SU-DHL-6 (cell line): ENCODE results near the gene PXDN.
"Not testable (repeated sequence)": the region's sequence is repeated elsewhere in the genome, so short reads cannot be mapped to it uniquely, and the experiment has no call there.

ENCODE experiments used
- H2AFZ ChIP-seq: fragments of 200-600 bp; sonication (generic); 2 replicates; pipeline ENCODE4 v1.6.1; 2014; ENCODE audit warnings: low read depth, mild to moderate bottlenecking, moderate library complexity, mixed read lengths, antibody characterized with exemption, low read length; ENCODE audit not compliant: severe bottlenecking
- H3F3A ChIP-seq: fragments of 200-600 bp; shearing (Covaris generic); 2 replicates; pipeline ENCODE4 v1.6.0; 2016; ENCODE audit warnings: antibody characterized with exemption, mild to moderate bottlenecking; ENCODE audit not compliant: insufficient read depth
- H3K27ac ChIP-seq: fragments of 200-600 bp; sonication (generic); 2 replicates; pipeline ENCODE4 v1.5.1; 2016; ENCODE audit warnings: low read depth, mild to moderate bottlenecking, low read length, moderate library complexity, mixed read lengths
- H3K27me3 ChIP-seq: fragments of 200-600 bp; sonication (generic), shearing (Covaris generic); 2 replicates; pipeline ENCODE4 v1.6.0; 2014; ENCODE audit warnings: mild to moderate bottlenecking, low read length
- H3K36me3 ChIP-seq: fragments of 200-600 bp; sonication (generic); 2 replicates; pipeline ENCODE4 v1.6.1; 2014; ENCODE audit warnings: mild to moderate bottlenecking, low read length, mixed read lengths
- H3K4me2 ChIP-seq: fragments of 300-600, 200-600 bp; shearing (Covaris generic), sonication (generic); 2 replicates; pipeline ENCODE4 v1.6.0; 2014; ENCODE audit warnings: low read length, low read depth, mild to moderate bottlenecking; ENCODE audit not compliant: poor library complexity, severe bottlenecking
- H3K4me3 ChIP-seq: fragments of 200-600 bp; sonication (generic); 2 replicates; pipeline ENCODE4 v1.5.1; 2014; ENCODE audit warnings: antibody characterized with exemption, low read length, mild to moderate bottlenecking, mixed read lengths; ENCODE audit not compliant: insufficient read depth, poor library complexity, severe bottlenecking
- H3K79me2 ChIP-seq: fragments of 200-600 bp; sonication (generic); 2 replicates; pipeline ENCODE4 v1.6.1; 2014; ENCODE audit warnings: mild to moderate bottlenecking, low read length, moderate library complexity; ENCODE audit not compliant: insufficient read depth
- H3K9ac ChIP-seq: fragments of 200-600 bp; sonication (generic); 2 replicates; pipeline ENCODE4 v1.7.0; 2014; ENCODE audit warnings: mild to moderate bottlenecking, low read length
- H3K9me2 ChIP-seq: fragments of 200-600 bp; sonication (generic); replicated peaks from 2 replicates; pipeline ENCODE4 v1.6.1; 2014; ENCODE audit warnings: low read length; ENCODE audit not compliant: insufficient read depth
- H3K9me3 ChIP-seq: fragments of 200-600 bp; sonication (generic); 2 replicates; pipeline ENCODE4 v1.6.1; 2014; ENCODE audit warnings: low read length, mixed read lengths; ENCODE audit not compliant: insufficient read depth
- H4K20me1 ChIP-seq: fragments of 200-600 bp; sonication (generic); 2 replicates; pipeline ENCODE4 v1.6.1; 2014; ENCODE audit warnings: low read depth, mild to moderate bottlenecking, antibody characterized with exemption, low read length, moderate library complexity, mixed read lengths
- EZH2phosphoT487 ChIP-seq: fragments of 200-600 bp; sonication (generic), shearing (Covaris generic); conservative IDR thresholded peaks from 2 replicates; pipeline ENCODE4 v1.6.1; 2018; ENCODE audit warnings: mild to moderate bottlenecking, antibody characterized with exemption, low read length, moderate library complexity, mixed read lengths
- TF ChIP-seq, protein P1 (sequence below): fragments of 200-600 bp; sonication (generic); IDR thresholded peaks from one replicate; pipeline ENCODE4 v1.5.1; 2017; ENCODE audit warnings: antibody characterized with exemption, mild to moderate bottlenecking, low read length, moderate library complexity; ENCODE audit not compliant: insufficient read depth, poor library complexity, severe bottlenecking

The PXDN gene

GRCh38 chr2:1625281-1626001, 118.9 kb downstream of the PXDN start:
- TF ChIP-seq, protein P1, sequence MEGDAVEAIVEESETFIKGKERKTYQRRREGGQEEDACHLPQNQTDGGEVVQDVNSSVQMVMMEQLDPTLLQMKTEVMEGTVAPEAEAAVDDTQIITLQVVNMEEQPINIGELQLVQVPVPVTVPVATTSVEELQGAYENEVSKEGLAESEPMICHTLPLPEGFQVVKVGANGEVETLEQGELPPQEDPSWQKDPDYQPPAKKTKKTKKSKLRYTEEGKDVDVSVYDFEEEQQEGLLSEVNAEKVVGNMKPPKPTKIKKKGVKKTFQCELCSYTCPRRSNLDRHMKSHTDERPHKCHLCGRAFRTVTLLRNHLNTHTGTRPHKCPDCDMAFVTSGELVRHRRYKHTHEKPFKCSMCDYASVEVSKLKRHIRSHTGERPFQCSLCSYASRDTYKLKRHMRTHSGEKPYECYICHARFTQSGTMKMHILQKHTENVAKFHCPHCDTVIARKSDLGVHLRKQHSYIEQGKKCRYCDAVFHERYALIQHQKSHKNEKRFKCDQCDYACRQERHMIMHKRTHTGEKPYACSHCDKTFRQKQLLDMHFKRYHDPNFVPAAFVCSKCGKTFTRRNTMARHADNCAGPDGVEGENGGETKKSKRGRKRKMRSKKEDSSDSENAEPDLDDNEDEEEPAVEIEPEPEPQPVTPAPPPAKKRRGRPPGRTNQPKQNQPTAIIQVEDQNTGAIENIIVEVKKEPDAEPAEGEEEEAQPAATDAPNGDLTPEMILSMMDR: no peak
- no peak for TF ChIP-seq EZH2phosphoT487
- Histone ChIP-seq H3K79me2 (no peaks in the 10 kb centered on the region), H3K9ac (no peak overlapping the region), H3K4me3 (no peak overlapping the region), H3K4me2 (no peak overlapping the region), H3F3A (no peaks in the 10 kb centered on the region), H2AFZ (no peak overlapping the region), H3K9me2 (no peaks in the 10 kb centered on the region), H4K20me1 (no peaks in the 10 kb centered on the region), H3K9me3 (no peaks in the 10 kb centered on the region), H3K27ac (no peak overlapping the region), H3K36me3 (no peaks in the 10 kb centered on the region), H3K27me3 (no peaks in the 10 kb centered on the region)

GRCh38 chr2:1623906-1624445, 120.3 kb downstream of the PXDN start:
- Histone ChIP-seq H3K27ac (no peak overlapping the region), H3F3A (no peaks in the 10 kb centered on the region), H3K9ac (no peak overlapping the region), H3K27me3 (no peaks in the 10 kb centered on the region), H3K79me2 (no peaks in the 10 kb centered on the region), H3K36me3 (no peaks in the 10 kb centered on the region), H2AFZ (no peak overlapping the region), H3K4me2 (no peak overlapping the region), H3K9me2 (no peaks in the 10 kb centered on the region), H3K4me3 (no peak overlapping the region), H3K9me3 (no peaks in the 10 kb centered on the region), H4K20me1 (no peaks in the 10 kb centered on the region)
- TF ChIP-seq, protein P1: no peak
- TF ChIP-seq EZH2phosphoT487: no peak

DNA sequence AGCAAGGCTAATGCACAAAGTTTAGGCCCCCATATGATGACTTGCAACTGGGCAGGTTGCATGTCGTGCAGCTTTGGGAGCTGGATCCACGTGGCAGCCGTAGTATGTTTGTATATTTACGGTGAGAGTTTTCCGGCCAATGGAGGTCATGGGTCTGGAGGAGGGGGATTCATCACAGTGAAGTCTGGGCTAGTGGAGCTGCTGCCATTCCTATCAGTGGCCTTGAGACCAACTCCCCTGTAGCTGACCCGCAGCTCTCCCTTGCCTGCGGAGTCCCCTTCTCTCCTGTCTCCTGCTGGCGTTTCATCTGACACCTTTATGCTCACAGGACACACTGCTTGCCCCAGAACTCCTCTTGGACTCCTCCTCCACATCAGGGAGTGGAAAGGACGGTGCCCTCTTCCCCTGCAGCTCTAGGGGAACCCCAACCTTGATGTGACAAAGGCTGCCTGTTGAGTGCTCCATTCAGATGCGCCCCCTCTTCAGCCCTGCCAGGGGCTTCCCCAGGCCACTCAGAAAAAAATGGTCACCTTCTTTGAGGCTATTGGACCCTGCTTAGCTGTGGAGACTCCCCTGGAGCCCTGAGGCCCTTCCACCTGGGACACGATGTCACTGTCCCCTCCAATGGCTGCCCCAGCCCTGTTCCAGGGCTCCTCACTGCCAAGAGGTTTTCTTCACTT, 121.7 kb downstream of the PXDN start:
- Histone ChIP-seq H3K9me2 (no peaks in the 10 kb centered on the region), H3K4me3 (no peak overlapping the region), H3K79me2 (no peaks in the 10 kb centered on the region), H3K9me3 (no peaks in the 10 kb centered on the region), H2AFZ (no peak overlapping the region), H3K36me3 (no peaks in the 10 kb centered on the region), H3K4me2 (no peak overlapping the region), H3K27me3 (no peaks in the 10 kb centered on the region), H3K27ac (no peak overlapping the region), H3F3A (no peaks in the 10 kb centered on the region), H3K9ac (no peak overlapping the region), H4K20me1 (no peaks in the 10 kb centered on the region)
- TF ChIP-seq, protein P1: no peak
- no peak for TF ChIP-seq EZH2phosphoT487

GRCh38 chr2:1621976-1622375, 122.3 kb downstream of the PXDN start:
- not testable (repeated sequence) for H3K9me3 ChIP-seq, H3K4me2 ChIP-seq, H2AFZ ChIP-seq, H3K36me3 ChIP-seq, H3F3A ChIP-seq, H3K27me3 ChIP-seq, H4K20me1 ChIP-seq, H3K9me2 ChIP-seq, H3K4me3 ChIP-seq, H3K27ac ChIP-seq, H3K9ac ChIP-seq, H3K79me2 ChIP-seq
